GM18951 (cell line): ENCODE data around the gene ABL2.
"Not testable (repeated sequence)": the region's sequence is repeated elsewhere in the genome, so short reads cannot be mapped to it uniquely, and the experiment has no call there.

ENCODE experiments used
- POLR2A ChIP-seq: IDR thresholded peaks from 4 replicates; pipeline ENCODE4 v1.6.1; 2011; ENCODE audit warnings: mild to moderate bottlenecking; ENCODE audit not compliant: insufficient read length, insufficient read depth; ENCODE audit errors: extremely low read depth
- in situ Hi-C: fragments of 300-500 bp; cut with MboI; formaldehyde crosslinking; loops from one replicate; pipeline ENCODE4 v1.12.0; 2022; ENCODE audit warnings: low sequenced_read_pairs, mixed read lengths, inconsistent platforms; ENCODE audit not compliant: unreplicated experiment

The ABL2 gene

DNA sequence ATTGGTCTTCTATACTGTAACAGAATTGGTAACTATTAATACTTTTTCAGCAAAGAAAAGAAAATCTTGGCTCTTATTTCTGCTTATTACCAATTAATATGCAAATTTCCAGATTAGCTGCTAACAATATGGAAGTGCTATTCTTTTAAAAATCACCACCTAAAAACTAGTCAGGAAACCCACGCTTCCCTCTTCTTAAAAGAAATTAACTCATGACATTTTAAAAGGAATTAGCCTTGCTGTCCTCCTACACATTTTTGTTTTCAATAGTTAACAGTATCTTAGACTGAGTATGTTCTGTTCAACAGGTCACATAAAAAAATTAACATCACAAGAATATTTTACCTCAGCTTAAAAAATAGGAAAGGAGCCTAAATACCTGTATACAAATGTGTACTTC is 27.3 kb downstream of the ABL2 start:
- in situ Hi-C loops, result no loop called here
- no peak for TF ChIP-seq POLR2A

DNA sequence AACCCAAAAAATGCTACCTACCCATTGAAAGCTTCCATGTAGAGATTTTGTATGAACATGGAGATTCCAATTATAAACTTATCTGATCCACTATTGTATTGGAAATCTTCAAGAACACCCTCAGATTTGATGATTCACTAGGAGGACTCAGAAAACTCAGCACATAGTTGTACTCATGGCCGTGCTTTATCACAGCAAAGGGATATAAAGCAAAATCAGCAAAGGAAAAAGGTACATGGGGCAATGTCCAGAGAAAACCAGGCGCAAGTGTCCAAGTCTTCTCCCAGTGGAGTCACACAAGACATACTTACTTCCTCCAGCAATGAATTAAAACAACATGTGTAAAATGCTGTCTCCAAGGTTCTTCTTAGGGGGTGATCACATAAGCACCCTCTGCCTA is 28.9 kb downstream of the ABL2 start:
- TF ChIP-seq POLR2A, result no peak
- in situ Hi-C loops, result no loop called here

DNA sequence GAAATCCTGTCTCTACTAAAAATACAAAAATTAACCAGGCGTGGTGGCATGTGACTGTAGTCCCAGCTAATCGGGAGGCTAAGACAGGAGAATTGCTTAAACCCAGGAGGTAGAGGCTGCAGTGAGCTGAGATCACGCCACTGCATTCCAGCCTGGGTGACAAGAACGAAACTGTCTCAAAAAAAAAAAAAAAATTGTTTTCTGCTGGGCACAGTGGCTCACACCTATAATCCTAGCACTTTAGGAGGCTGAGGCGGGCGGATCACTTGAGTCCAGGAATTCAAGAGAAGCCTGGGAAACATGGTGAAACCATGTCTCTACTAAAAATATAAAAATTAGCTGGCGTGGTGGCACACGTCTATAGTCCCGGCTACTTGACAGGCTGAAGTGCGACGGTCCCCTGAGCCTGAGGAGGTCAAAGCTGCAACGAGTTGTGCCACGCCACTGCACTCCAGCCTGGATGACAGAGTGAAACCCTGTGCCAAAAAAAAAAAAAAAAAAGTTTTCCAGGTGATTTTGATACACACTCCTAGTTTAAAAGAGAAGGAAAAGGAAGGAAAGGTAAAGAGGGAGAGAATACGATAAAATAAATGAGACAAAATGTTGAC is 31.7 kb downstream of the ABL2 start:
- in situ Hi-C loops, result no loop called here
- no peak for TF ChIP-seq POLR2A

DNA sequence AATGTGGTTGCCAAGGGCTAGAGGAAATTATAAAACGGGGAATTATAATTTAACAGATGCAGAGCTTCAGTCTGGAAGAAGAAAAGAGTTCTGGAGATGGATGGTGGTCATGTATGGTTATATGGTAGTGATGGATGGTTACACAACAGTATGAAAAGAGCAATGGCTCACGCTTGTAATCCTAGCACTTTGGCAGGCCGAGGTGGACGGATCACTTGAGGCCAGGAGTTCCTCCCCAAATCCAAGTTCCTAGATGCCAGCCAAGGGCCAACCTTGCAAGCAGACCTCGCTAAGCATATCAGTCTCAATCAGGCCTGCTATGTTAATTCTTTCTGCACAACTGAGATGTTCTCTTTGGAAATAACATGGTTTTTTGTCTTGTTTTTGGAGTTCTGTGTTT is 33.6 kb downstream of the ABL2 start:
- in situ Hi-C loops, result not testable (repeated sequence)

DNA sequence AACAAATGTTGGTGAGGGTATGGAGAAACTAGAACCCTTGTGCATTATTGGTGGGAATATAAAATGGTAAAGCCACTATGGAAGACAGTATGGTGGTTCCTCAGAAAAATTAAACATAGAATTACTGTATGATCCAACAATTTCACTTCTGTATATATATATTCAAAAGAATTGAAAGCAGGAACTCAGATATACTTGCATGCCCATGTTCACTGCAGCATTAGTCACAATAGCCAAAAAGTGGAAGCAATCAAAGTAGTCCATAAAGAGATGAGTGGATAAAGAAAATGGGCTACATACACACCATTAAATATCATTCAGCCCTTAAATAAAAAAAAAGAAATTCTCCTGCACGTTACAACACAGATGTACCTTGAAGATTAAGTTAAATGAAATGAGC is 34.1 kb downstream of the ABL2 start:
- in situ Hi-C loops, result no loop called here

DNA sequence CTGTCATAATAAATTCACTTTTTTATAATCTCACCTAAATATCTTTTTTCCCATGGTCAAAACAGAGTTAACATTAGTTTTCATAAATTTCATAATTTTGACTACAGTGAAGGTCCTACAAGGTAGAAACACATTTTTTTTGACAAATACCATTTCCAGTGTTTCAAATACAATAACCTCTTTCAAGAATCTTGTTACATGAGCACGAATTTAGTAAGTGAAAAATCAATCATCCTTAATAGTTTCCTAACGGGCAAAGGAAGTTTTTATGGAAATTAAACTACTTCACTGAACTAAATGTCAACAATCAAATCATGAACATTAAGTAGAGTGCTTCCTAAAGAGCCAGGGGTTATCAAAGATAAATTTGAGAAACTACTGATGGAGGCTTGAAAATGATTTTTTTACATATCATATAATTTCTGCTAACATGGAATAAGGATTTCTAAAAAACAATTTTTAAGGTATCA is 35.4 kb downstream of the ABL2 start:
- no peak for TF ChIP-seq POLR2A
- in situ Hi-C loops, result no loop called here

More for the DNA sequence above, 34.1 kb downstream of the ABL2 start:
- TF ChIP-seq POLR2A, result no peak

DNA sequence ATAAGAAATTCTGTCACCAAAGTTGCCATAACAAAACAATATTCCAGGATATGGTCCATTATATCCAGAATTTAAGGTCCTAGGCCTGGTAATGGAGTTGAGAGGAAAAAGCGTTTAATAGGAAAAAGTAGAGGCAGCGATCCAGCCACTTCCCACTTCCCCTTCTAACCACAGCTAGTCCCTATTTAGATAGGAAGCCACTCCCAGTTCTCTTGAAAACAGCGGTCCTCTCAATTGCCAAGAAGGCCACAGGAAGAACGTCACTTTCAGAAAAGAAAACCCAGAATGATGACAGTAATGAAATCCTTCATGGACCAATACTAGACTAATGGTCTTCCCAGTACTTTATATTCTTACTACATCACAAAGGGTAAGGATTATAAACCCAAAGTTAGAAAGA is 38.6 kb downstream of the ABL2 start:
- in situ Hi-C loops, result no loop called here
- TF ChIP-seq POLR2A, result no peak

DNA sequence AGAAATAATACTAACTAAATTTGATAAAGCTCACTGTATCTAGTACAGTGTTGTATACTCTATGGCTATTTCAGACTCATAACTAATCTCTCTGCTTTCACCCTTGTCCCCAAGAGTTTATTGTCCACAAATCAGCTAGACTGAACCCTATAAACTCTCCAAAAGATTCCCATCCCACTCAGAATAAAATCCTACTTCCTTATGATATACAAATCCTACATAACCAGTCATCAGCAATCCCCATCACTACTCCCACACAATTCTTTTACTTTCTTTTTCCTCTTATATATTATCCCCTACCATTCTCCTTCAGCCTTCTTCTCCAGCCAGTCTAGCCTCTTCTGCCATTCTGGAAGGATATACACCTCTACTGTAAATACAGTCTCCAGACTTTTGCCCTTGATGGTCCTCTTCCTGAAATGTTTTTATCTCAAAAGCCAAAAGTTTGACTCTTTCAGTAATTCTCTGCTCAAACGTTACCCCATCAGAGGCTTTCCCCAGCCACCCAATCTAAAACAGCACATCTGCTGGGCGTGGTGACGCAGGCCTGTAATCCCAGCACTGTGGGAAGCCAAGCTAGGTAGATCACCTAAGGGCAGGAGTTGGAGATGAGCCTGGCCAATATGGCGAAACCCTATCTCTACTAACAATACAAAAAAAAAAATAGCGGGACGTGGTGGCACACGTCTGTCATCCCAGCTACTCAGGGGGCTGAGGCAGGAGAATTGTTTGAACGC is 41.6 kb downstream of the ABL2 start:
- TF ChIP-seq POLR2A, result no peak
- in situ Hi-C loops, result no loop called here

DNA sequence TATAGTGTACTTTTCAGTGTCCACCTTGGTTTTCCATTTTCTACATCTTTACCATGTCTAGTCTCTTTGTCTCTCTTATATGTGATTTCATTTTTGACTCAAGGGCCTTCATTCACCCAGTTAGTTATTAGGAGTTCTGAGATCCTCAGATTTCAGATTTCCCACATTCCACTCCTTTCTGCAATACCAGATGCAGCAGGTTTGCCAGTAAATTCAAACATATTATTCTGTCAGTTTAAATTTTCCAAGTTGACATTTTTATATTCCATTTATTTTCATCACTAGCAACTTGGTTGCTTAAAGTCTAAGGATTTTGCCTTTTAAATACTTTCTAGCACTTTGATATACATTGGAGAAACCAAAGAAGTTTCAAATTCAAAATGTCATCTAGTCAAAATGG is 42.4 kb downstream of the ABL2 start:
- no peak for TF ChIP-seq POLR2A
- in situ Hi-C loops, result no loop called here

DNA sequence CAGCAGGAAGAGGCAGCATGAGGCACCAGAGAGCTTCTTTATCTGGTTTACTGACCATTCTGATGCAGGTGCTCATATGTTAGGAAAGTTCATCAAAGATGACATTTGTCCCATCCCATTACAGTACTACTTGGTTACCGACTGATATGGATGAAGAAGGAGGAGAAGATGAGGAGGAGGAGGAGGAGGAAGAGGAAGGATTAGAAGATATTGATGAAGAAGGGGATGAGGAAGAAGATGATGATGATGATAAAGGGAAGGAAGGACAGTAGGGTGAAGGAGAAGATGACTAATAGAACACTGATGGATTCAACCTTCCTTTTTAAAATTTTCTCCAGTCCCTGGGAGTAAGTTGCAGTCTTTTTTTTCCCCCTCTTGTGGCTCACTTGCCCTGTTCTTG is 45.1 kb downstream of the ABL2 start:
- in situ Hi-C loops, result no loop called here
- TF ChIP-seq POLR2A, result no peak

DNA sequence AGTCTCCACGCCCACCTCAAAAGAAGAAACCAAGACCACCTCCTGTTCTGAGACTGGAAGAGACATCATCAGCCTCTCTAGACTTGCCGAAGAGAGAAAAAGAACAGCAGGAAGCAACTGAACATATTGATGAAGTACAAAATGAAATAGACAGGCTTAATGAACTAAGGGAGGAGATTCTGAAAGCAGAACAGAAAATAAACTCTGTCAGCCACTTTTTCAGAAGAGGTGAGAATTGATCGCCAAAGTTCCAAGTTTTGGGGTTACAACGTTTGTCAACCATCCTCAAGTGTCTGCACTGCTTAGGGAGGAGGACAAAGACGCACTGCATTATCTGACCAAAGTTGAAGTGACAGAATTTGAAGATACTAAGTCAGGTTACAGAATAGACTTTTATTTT is 45.6 kb downstream of the ABL2 start:
- in situ Hi-C loops, result no loop called here
- no peak for TF ChIP-seq POLR2A

DNA sequence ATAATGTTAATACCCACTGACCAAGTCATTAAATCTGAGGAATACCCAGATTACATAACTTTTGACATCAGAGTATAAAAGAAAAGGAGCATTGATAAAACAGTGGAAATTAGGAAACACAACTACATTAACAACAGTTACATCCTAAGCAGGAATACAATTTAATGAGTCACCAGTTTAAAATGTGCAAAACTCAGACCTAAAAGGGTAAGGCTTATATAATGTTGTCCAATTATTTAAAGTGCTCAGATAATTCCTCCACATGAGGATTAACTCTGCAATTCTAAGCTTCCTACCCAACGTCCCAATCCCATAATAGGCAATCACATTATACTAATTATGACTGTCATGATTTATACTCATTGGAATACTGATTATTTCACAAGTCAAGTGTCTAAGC is 50.5 kb downstream of the ABL2 start:
- in situ Hi-C loops, result no loop called here

DNA sequence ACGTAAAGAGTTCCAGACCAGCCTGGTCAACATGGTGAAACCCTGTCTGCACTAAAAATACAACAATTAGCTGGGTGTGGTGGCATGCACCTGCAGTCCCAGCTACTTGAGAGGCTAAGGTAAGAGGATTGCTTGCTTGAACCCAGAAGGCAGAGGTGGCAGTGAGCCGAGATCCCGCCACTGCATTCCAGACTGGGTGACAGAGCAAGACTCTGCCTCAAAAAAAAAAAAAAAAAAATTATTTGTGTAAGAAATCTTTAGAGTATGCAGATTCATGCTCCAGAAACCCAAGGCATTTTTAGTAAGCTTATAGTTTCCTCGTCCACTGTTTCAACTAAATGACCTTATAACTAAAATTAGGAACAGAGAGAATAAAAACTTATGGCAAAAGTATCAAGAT is 51.3 kb downstream of the ABL2 start:
- in situ Hi-C loops, result no loop called here
- no peak for TF ChIP-seq POLR2A

More for the DNA sequence above, 50.5 kb downstream of the ABL2 start:
- no peak for TF ChIP-seq POLR2A

DNA sequence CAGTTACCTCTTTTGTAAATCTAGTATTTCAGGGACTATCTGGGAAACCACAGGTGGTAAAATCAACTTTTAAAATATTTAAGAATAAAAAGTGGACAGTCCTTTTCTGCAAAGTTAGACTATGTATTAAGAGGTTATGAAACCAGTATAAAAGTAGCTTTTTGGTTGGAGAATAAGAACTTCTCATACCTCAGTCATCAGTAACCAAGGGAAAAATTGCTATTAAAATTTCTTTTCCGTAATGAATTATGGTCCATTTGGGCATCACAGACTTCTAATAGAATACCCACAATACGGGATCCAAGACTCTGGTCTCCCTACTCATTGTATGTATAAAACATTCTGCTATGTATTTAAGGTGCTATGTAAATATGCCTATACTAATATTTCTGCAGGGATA is 51.9 kb downstream of the ABL2 start:
- TF ChIP-seq POLR2A, result no peak
- in situ Hi-C loops, result no loop called here

DNA sequence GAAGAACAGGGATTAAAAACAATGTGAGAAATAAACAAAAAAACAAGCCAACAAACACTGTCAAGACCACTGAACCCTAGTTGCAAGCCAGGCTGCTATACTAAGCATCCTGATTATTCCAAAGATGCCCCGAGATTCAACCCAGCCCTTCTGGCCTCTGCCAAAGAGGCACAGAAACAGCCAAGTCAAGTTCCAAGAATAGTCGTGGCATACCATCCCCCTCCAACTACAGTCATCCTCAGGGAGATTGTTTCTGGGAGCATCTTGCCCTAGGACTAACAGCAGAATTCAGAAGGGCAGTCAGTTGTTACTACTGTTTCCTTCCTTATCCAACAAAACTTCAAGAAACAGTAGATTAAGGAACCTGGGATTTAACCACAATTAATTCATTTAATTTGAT is 52.3 kb downstream of the ABL2 start:
- in situ Hi-C loops, result no loop called here
- no peak for TF ChIP-seq POLR2A
